Fibroblast of pulmonary artery (primary cell): ENCODE data around the gene PMPCA.

Experiments
- DNase-seq: peaks from one replicate; pipeline ENCODE4 v3.0.0-alpha.2; 2010; ENCODE audit warnings: low read depth
- H3K4me3 ChIP-seq: replicated peaks from 2 replicates; pipeline ENCODE4 v1.5.1; 2011; ENCODE audit warnings: low read depth, mild to moderate bottlenecking, control low read depth, low read length, moderate library complexity
- CTCF ChIP-seq: IDR thresholded peaks from 2 replicates; pipeline ENCODE4 v1.5.1; 2011; ENCODE audit warnings: mild to moderate bottlenecking, control low read depth, low read length, inconsistent platforms; ENCODE audit errors: missing control alignments

PMPCA gene

GRCh38 chr9:136370687-136371532 lies 39.5 kb upstream of the PMPCA start:
- DNase-seq: no peak
- TF ChIP-seq CTCF: no peak
- H3K4me3 ChIP-seq: no peak overlapping the region

GRCh38 chr9:136371533-136371880 lies 39.0 kb upstream of the PMPCA start:
- H3K4me3 ChIP-seq: no peak overlapping the region
- no peak for DNase-seq
- no peak for TF ChIP-seq CTCF

GRCh38 chr9:136372006-136372405 lies 38.5 kb upstream of the PMPCA start:
- no peak for TF ChIP-seq CTCF
- H3K4me3 ChIP-seq: no peak overlapping the region
- DNase-seq: no peak

- H3K4me3 ChIP-seq: no peak overlapping the region
- peak; percentile 13 for TF ChIP-seq CTCF
- DNase-seq: peak; percentile 73
Observed at GRCh38 chr9:136372561-136373299, 37.7 kb upstream of the PMPCA start.

GRCh38 chr9:136373300-136374182 lies 36.9 kb upstream of the PMPCA start, which contains the start of gene CARD9:
CARD9 (minus strand) TSS chr9:136373669; CDS start chr9:136372078, 1,591 bp downstream.
- TF ChIP-seq CTCF: no peak
- no peak within 1 kb of the TSS for H3K4me3 ChIP-seq
- no peak for DNase-seq

- no peak overlapping the region for H3K4me3 ChIP-seq
- no peak for TF ChIP-seq CTCF
- no peak for DNase-seq
Observed at GRCh38 chr9:136374183-136374575, 36.3 kb upstream of the PMPCA start.
